Hepatocyte (in vitro differentiated cells): ENCODE measurements around the gene MS4A15.

Experiments
- CTCF ChIP-seq: fragments of 200-600 bp; sonication (generic); IDR thresholded peaks from 2 replicates; pipeline ENCODE4 v1.5.1; 2016; ENCODE audit warnings: antibody characterized with exemption, mild to moderate bottlenecking; ENCODE audit not compliant: poor library complexity
- EZH2 ChIP-seq: fragments of 200-600 bp; sonication (generic); IDR thresholded peaks from 2 replicates; pipeline ENCODE4 v1.6.1; 2016; ENCODE audit warnings: antibody characterized with exemption, mild to moderate bottlenecking, borderline replicate concordance

DNA sequence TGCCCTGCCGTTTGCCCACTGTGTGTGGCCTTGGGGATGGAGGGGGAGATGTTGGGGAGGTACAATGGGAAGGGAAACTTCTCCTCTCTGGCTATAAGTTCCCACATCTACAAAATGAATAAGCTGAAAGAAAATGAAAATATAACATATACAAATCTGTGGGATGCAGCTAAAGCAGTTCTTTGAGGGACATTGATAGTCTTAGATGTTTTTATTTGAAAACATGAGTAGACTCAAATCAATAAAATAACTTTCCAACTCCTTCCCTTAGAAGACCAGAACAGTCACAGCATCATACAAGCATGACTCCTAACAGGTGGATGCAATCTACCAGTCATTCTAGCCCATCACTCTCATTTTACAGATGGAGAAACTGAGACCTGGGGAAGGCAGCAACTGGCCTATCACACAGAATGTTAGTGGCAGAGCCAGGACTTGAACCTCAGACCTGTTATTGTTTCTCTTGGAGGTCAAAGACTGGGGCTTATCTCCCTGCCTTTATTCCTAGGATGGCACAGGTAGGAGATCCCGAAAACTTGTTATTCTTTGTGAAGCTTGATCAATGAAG, 60.0 kb downstream of the MS4A15 start:
- TF ChIP-seq CTCF (no peak), EZH2 (no peak)
